Fibroblast of mammary gland (primary cell): Measurements from ENCODE around the gene PLVAP.

Experiments
- DNase-seq: peaks from one replicate; pipeline ENCODE4 v3.0.0-alpha.2; 2010; ENCODE audit warnings: low read depth
- H3K4me3 ChIP-seq: 2 replicates; pipeline ENCODE4 v1.5.1; 2011; ENCODE audit warnings: low read depth, mild to moderate bottlenecking, low read length, moderate library complexity; ENCODE audit not compliant: control insufficient read depth
- CTCF ChIP-seq: conservative IDR thresholded peaks from 2 replicates; pipeline ENCODE4 v1.5.1; 2011; ENCODE audit warnings: low read depth, low read length, inconsistent platforms; ENCODE audit not compliant: control insufficient read depth, insufficient read depth

PLVAP gene

DNA sequence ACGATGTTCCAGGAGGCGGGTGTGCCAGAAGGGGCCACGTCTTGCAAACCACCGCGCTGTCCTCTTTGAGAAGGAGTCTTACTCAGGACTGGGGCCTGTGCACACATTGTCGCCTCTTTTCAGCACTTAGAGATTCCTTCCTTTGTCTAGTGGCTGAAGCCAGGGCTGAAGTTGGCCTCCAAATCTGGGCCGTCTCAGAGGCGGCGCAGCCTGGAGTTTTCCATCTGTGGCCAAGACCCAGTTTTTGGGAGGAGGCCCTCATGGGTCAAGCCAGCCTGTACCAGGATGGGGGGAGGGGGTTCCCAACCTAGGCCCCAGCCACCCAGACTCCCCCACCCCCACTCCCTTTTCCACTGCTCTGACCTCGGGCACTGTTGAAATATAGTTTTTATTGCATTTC lies 54.3 kb downstream of the PLVAP start:
- DNase-seq, result no peak
- TF ChIP-seq CTCF, result no peak
- H3K4me3 ChIP-seq, result no peak overlapping the region

DNA sequence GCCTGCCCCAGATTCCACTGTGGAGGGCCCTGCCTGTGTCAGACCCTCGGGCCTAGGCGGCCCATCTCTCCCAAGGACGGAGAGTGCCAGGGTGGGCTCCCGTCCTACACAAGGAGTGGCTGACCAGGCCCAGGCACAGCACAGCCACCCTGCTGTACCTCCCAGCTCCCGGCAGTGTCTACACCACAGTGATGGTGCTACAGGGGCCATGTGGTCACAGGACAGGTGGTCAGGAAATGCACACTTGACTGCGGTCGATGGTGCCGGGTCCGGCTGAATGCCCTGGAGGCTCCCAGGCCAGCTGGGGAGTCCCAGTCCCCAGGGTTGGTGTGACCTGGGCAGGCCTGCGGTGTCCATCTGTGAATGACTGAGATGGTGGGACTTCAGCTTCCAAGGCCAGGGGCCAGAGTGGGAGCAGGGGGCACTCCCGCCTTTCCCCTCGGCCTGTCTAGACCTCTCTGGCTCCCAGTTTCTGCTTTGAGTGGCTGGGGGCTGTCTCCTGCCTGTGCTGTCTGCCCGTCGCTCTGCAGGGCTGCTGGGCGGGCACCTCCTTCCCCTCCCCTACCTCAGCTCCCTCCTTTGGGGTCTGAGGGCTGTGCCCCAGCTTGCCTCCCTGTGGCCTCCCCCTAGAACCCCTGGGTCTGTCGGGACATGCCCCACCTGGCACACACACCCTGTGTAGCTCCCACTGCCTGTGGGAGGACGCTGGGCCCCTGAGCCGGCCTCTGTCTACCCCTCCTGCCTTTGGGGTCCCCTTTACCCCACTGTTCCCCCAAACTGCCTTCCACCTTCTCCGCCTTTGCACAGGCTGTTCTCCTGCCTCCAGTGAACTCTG lies 55.3 kb downstream of the PLVAP start:
- H3K4me3 ChIP-seq, result no peak overlapping the region
- no peak for TF ChIP-seq CTCF
- no peak for DNase-seq

GRCh38 chr19:17320435-17320834 lies 56.7 kb downstream of the PLVAP start:
- no peak overlapping the region for H3K4me3 ChIP-seq
- DNase-seq, result no peak
- TF ChIP-seq CTCF, result no peak

- DNase-seq, result no peak
- TF ChIP-seq CTCF, result no peak
- H3K4me3 ChIP-seq, result no peak overlapping the region
These were observed 57.5 kb downstream of the PLVAP start for GRCh38 chr19:17319473-17320238.

DNA sequence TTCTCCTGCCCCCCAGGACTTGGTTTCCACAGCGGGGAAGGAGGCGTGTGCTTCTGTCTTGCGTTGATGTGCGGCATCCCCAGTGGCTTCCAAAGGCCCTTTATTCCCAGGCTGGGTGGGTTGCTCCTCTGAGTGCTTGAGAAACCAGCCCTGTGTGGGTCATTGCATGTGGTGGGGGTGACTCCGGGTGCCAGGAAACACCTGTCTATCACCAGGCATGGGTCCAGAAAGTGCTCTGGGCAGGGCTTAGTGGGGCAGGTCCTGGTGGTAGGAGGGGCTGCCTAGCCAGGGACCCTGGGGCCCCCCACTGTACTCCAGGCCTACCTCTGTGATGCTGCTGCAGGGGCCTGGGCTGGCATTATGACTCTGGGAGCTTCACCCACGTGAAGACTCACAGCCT lies 58.2 kb downstream of the PLVAP start:
- no peak for TF ChIP-seq CTCF
- no peak for DNase-seq
- no peak overlapping the region for H3K4me3 ChIP-seq

DNA sequence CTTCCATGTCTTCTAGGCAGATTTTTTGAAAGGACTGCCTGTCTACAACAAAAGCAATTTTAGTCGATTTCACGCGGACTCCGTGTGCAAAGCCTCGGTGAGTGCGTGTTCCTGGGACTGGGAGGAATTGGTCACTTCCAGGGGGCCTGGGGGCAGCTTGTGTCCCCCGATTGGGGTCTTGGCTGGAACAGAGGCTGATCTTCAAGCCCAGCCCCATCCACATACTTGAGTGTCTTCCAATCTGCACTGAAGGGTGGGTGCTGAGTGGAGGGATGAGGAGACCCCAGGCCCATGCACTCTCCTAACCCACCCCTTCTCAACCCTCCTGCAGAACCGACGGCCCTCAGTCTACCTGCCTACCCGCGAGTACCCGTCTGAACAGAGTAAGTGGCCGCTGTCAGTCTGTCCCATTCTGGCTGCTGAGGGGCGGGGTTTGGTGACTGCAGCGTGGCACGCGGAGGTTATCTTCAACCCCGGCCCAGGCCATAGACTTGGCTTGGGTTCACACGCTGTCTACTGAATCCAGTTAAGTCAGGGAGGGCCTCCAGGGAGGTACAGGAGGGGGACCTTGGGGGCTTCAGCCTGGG lies 63.0 kb downstream of the PLVAP start:
- no peak overlapping the region for H3K4me3 ChIP-seq
- no peak for TF ChIP-seq CTCF
- DNase-seq, result no peak
